ENCODE results near the gene LYPD1. TPM values are rescaled to one million over a fixed set of nuclear protein-coding genes. Genes with fewer than 3 reads are reported as not detected.

The LYPD1 gene
- total RNA-seq, 1 donor from 2014 or later, result 7.1 TPM

- Mint-ChIP-seq H3K4me1 (ENCODE audit: low read depth) (no peaks in the 10 kb centered on the region), H3K9me3 (ENCODE audit: low read depth) (no peaks in the 10 kb centered on the region), H3K27me3 (peaks cover 1% of the 10 kb centered on the region), H3K4me3 (ENCODE audit: low read depth) (no peak overlapping the region), H3K27ac (no peak overlapping the region), H3K36me3 (ENCODE audit: insufficient read depth) (no peaks in the 10 kb centered on the region)
- no peak for DNase-seq (ENCODE audit: low spot score, unreplicated experiment)
- TF ChIP-seq CTCF (IDR thresholded peaks at IDR 0.05; ENCODE audit: unreplicated experiment), result no peak
These were observed 70.4 kb downstream of the LYPD1 start for GRCh38 chr2:132599556-132599955.

- Mint-ChIP-seq H3K36me3 (ENCODE audit: insufficient read depth) (no peaks in the 10 kb centered on the region), H3K9me3 (ENCODE audit: low read depth) (no peaks in the 10 kb centered on the region), H3K4me3 (ENCODE audit: low read depth) (no peak overlapping the region), H3K27me3 (no peaks in the 10 kb centered on the region), H3K27ac (no peak overlapping the region), H3K4me1 (ENCODE audit: low read depth) (peaks cover under 1% of the 10 kb centered on the region)
- no peak for TF ChIP-seq CTCF (IDR thresholded peaks at IDR 0.05; ENCODE audit: unreplicated experiment)
- DNase-seq (ENCODE audit: low spot score, unreplicated experiment), result no peak
These were observed 71.5 kb downstream of the LYPD1 start for GRCh38 chr2:132598536-132598935.

- no peak overlapping the region for H3K4me3 Mint-ChIP-seq (ENCODE audit: low read depth)
- no peak for TF ChIP-seq CTCF (IDR thresholded peaks at IDR 0.05; ENCODE audit: unreplicated experiment)
- no peaks in the 10 kb centered on the region for H3K36me3 Mint-ChIP-seq (ENCODE audit: insufficient read depth)
- no peak for DNase-seq (ENCODE audit: low spot score, unreplicated experiment)
- H3K27me3 Mint-ChIP-seq, result no peaks in the 10 kb centered on the region
- H3K9me3 Mint-ChIP-seq (ENCODE audit: low read depth), result no peaks in the 10 kb centered on the region
- no peak overlapping the region for H3K27ac Mint-ChIP-seq
- peaks cover 5% of the 10 kb centered on the region for H3K4me1 Mint-ChIP-seq (ENCODE audit: low read depth)
These were observed 72.2 kb downstream of the LYPD1 start for GRCh38 chr2:132597831-132598230.

- no peak for DNase-seq (ENCODE audit: low spot score, unreplicated experiment)
- peaks cover 5% of the 10 kb centered on the region for H3K4me1 Mint-ChIP-seq (ENCODE audit: low read depth)
- no peak overlapping the region for H3K27ac Mint-ChIP-seq
- H3K36me3 Mint-ChIP-seq (ENCODE audit: insufficient read depth), result no peaks in the 10 kb centered on the region
- H3K27me3 Mint-ChIP-seq, result no peaks in the 10 kb centered on the region
- no peak for TF ChIP-seq CTCF (IDR thresholded peaks at IDR 0.05; ENCODE audit: unreplicated experiment)
- no peak overlapping the region for H3K4me3 Mint-ChIP-seq (ENCODE audit: low read depth)
- no peaks in the 10 kb centered on the region for H3K9me3 Mint-ChIP-seq (ENCODE audit: low read depth)
These were observed 72.8 kb downstream of the LYPD1 start for GRCh38 chr2:132597166-132597565.

GRCh38 chr2:132595693-132596092 is 74.3 kb downstream of the LYPD1 start:
- Mint-ChIP-seq H3K36me3 (ENCODE audit: insufficient read depth) (no peaks in the 10 kb centered on the region), H3K27ac (no peak overlapping the region), H3K4me3 (ENCODE audit: low read depth) (no peak overlapping the region), H3K9me3 (ENCODE audit: low read depth) (no peaks in the 10 kb centered on the region), H3K27me3 (no peaks in the 10 kb centered on the region), H3K4me1 (ENCODE audit: low read depth) (peaks cover 5% of the 10 kb centered on the region)
- no peak for TF ChIP-seq CTCF (IDR thresholded peaks at IDR 0.05; ENCODE audit: unreplicated experiment)
- no peak for DNase-seq (ENCODE audit: low spot score, unreplicated experiment)
